Keratinocyte (primary cell): ENCODE results near the gene KCNB1. TPM values are rescaled to one million over a fixed set of nuclear protein-coding genes. Genes with fewer than 3 reads are reported as not detected.

Source experiments
- DNase-seq: peaks from one replicate; pipeline ENCODE4 v3.0.0-alpha.2; 2011; ENCODE audit warnings: low read depth, missing footprints, low spot score
- FAIRE-seq: peaks from 2 replicates; lab custom pipeline; 2011; peaks lifted over from hg19 to GRCh38; lab: Jason Lieb, UNC
- H2AFZ ChIP-seq: 2 replicates; pipeline ENCODE4 v1.6.0; 2012; ENCODE audit warnings: low read length, control low read depth, inconsistent platforms; ENCODE audit not compliant: control insufficient read depth
- H3K27ac ChIP-seq: 2 replicates; pipeline ENCODE4 v1.5.1; 2011; ENCODE audit warnings: low read length; ENCODE audit not compliant: control insufficient read depth, insufficient read depth
- H3K27me3 ChIP-seq: 3 replicates; pipeline ENCODE4 v1.6.0; 2011; ENCODE audit warnings: low read length; ENCODE audit not compliant: control insufficient read depth, insufficient read depth; ENCODE audit errors: extremely low read depth
- H3K36me3 ChIP-seq, 2 experiments: 2 replicates in 1 of 2; 3 replicates in 1 of 2; pipeline ENCODE4 v1.5.1; 2011; ENCODE audit warnings: low read length in 2 of 2, mild to moderate bottlenecking in 1 of 2; ENCODE audit not compliant: control insufficient read depth in 2 of 2, insufficient read depth in 2 of 2; ENCODE audit errors: extremely low read depth in 1 of 2
- H3K4me1 ChIP-seq: 3 replicates; pipeline ENCODE4 v1.5.1; 2011; ENCODE audit warnings: low read length; ENCODE audit not compliant: control insufficient read depth, insufficient read depth; ENCODE audit errors: extremely low read depth
- H3K4me2 ChIP-seq: 3 replicates; pipeline ENCODE4 v1.6.0; 2011; ENCODE audit warnings: low read depth, low read length; ENCODE audit not compliant: control insufficient read depth, insufficient read depth; ENCODE audit errors: extremely low read depth
- H3K4me3 ChIP-seq, 3 experiments: fragments of 200-600 bp in 1 of 3; sonication (generic) in 1 of 3; 2 replicates in 2 of 3; 3 replicates in 1 of 3; pipeline ENCODE4 v1.5.1; 2011 to 2016; ENCODE audit warnings: low read length in 3 of 3, mild to moderate bottlenecking in 3 of 3, control low read depth in 2 of 3, inconsistent platforms in 1 of 3, low read depth in 1 of 3, mixed read lengths in 1 of 3, mixed run types in 1 of 3, moderate library complexity in 1 of 3; ENCODE audit not compliant: control insufficient read depth in 2 of 3, insufficient read depth in 2 of 3; ENCODE audit errors: extremely low read depth in 1 of 3
- H3K79me2 ChIP-seq: 2 replicates; pipeline ENCODE4 v1.6.0; 2012; ENCODE audit warnings: low read length; ENCODE audit not compliant: control insufficient read depth, insufficient read depth
- H3K9ac ChIP-seq: 3 replicates; pipeline ENCODE4 v1.6.0; 2011; ENCODE audit warnings: low read length; ENCODE audit not compliant: control insufficient read depth, insufficient read depth; ENCODE audit errors: extremely low read depth
- H3K9me1 ChIP-seq: 3 replicates; pipeline ENCODE4 v1.6.0; 2011; ENCODE audit warnings: low read length; ENCODE audit not compliant: control insufficient read depth, insufficient read depth; ENCODE audit errors: extremely low read depth
- H3K9me3 ChIP-seq: 2 replicates; pipeline ENCODE4 v1.5.1; 2012; ENCODE audit warnings: low read depth, low read length; ENCODE audit not compliant: control insufficient read depth
- H4K20me1 ChIP-seq: 3 replicates; pipeline ENCODE4 v1.6.0; 2011; ENCODE audit warnings: low read length; ENCODE audit not compliant: control insufficient read depth, insufficient read depth; ENCODE audit errors: extremely low read depth
- CTCF ChIP-seq, 3 experiments: IDR thresholded peaks in 1 of 3; conservative IDR thresholded peaks in 1 of 3; optimal IDR thresholded peaks in 1 of 3; 2 replicates in 2 of 3; 3 replicates in 1 of 3; pipeline versions ENCODE3 to v1.5.1; 2011; ENCODE audit warnings: low read length in 3 of 3, mild to moderate bottlenecking in 3 of 3, moderate library complexity in 2 of 3, control low read depth in 1 of 3, inconsistent platforms in 1 of 3; ENCODE audit not compliant: insufficient read depth in 2 of 3; ENCODE audit errors: extremely low read depth in 1 of 3
- EZH2 ChIP-seq: IDR thresholded peaks from one replicate; pipeline ENCODE4 v1.6.1; 2012; ENCODE audit warnings: inconsistent platforms, mild to moderate bottlenecking, low read length, moderate library complexity
- dilution Hi-C: fragments of 300-500 bp; cut with MboI; formaldehyde crosslinking; loops from one replicate; pipeline ENCODE4 v1.7.0; 2020; ENCODE audit warnings: low sequenced_read_pairs; ENCODE audit not compliant: extremely low pct_ligation_motif_present
- polyA plus RNA-seq, 5 experiments: library from polyadenylated mRNA; depleted of rRNA in 3 of 5; stranded (reverse) in 3 of 5; stranded (forward) in 1 of 5; unstranded in 1 of 5; fragments of >200 nt; gene quantifications; 1 replicate in 1 of 5; 2 replicates in 3 of 5; 3 replicates in 1 of 5; pipeline versions ENCODE4 v1.2.1 to v1.2.3, GENCODE V29; 2011 to 2012; ENCODE audit warnings: missing spikeins in 2 of 5, low read depth in 1 of 5, low replicate concordance in 1 of 5

The KCNB1 gene
- polyA plus RNA-seq, 1 donor (not counting 4 experiments of a cell fraction or from before 2014, with no cell fraction given) = not detected

DNA sequence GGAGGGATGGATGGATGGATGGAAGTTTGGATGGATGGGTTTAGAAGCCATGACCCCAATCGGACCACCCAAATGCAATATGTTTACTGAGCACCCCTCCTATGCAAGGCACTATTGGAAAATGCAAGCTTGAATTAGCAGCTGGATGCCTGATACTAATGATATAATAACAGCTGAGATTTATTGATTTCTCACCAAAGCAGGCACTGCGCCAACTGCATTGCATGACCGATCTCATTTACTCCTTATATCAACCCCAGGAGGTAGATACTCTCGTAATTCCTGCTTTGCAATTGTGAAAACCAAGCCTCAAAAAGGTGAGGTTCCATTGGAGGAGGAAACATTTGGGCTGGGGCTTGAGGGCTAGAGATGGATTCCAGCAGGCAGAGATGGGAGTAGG is 89.7 kb downstream of the KCNB1 start:
- no peak overlapping the region for H2AFZ ChIP-seq
- no peak for FAIRE-seq
- no peaks in the 10 kb centered on the region for H4K20me1 ChIP-seq
- no peak overlapping the region for H3K4me2 ChIP-seq
- no peak overlapping the region for H3K27ac ChIP-seq
- DNase-seq = no peak
- no peak for TF ChIP-seq CTCF (optimal IDR thresholded peaks at IDR 0.05 in 1 of 3, IDR thresholded peaks at IDR 0.05 in 1 of 3, conservative IDR thresholded peaks at IDR 0.05 in 1 of 3; ENCODE audit: extremely low read depth in 1 of 3, insufficient read depth in 2 of 3, low read length in 3 of 3)
- no peak for TF ChIP-seq EZH2
- H3K9ac ChIP-seq = no peak overlapping the region
- H3K4me3 ChIP-seq = no peak overlapping the region
- dilution Hi-C loops = no loop called here
- H3K9me3 ChIP-seq = no peaks in the 10 kb centered on the region
- no peaks in the 10 kb centered on the region for H3K79me2 ChIP-seq
- H3K27me3 ChIP-seq = peaks cover 29% of the 10 kb centered on the region
- H3K4me1 ChIP-seq = peaks cover 5% of the 10 kb centered on the region
- no peaks in the 10 kb centered on the region for H3K9me1 ChIP-seq
- H3K36me3 ChIP-seq = no peaks in the 10 kb centered on the region

GRCh38 chr20:49391404-49392245 is 90.8 kb downstream of the KCNB1 start:
- no peak for TF ChIP-seq EZH2
- TF ChIP-seq CTCF (optimal IDR thresholded peaks at IDR 0.05 in 1 of 3, IDR thresholded peaks at IDR 0.05 in 1 of 3, conservative IDR thresholded peaks at IDR 0.05 in 1 of 3; ENCODE audit: extremely low read depth in 1 of 3, insufficient read depth in 2 of 3, low read length in 3 of 3) = no peak
- FAIRE-seq (no peak), DNase-seq (no peak)
- Histone ChIP-seq H3K9me3 (no peaks in the 10 kb centered on the region), H3K4me2 (no peak overlapping the region), H3K4me1 (no peaks in the 10 kb centered on the region), H3K4me3 (no peak overlapping the region), H2AFZ (no peak overlapping the region), H3K27me3 (peaks cover 29% of the 10 kb centered on the region), H4K20me1 (no peaks in the 10 kb centered on the region), H3K79me2 (no peaks in the 10 kb centered on the region), H3K36me3 (no peaks in the 10 kb centered on the region), H3K27ac (no peak overlapping the region), H3K9ac (no peak overlapping the region), H3K9me1 (no peaks in the 10 kb centered on the region)
- dilution Hi-C loops = no loop called here
